SK-N-SH treated with all-trans-retinoic acid at 6 μM for 48 hours (cell line): ENCODE measurements around the gene COX4I1.

Experiments
- ATAC-seq: fragments of 200-7000 bp; cut with Tn5 transposase; 3 replicates; pipeline ENCODE4 v1.9.1; 2020; ENCODE audit warnings: mild to moderate bottlenecking, moderate library complexity
- BACH2 ChIP-seq: fragments of 250-450 bp; sonication (Bioruptor Pico); IDR thresholded peaks from 2 replicates; pipeline ENCODE4 v1.9.0; 2021; ENCODE audit warnings: mild to moderate bottlenecking, borderline replicate concordance
- CSDC2 ChIP-seq: fragments of 250-450 bp; sonication (Bioruptor Pico); IDR thresholded peaks from 2 replicates; pipeline ENCODE4 v1.5.0; 2020; ENCODE audit warnings: mild to moderate bottlenecking, moderate library complexity
- ESRRG ChIP-seq: fragments of 250-450 bp; sonication (Bioruptor Pico); IDR thresholded peaks from 2 replicates; pipeline ENCODE4 v1.6.1; 2021; ENCODE audit warnings: mild to moderate bottlenecking
- GLIS3 ChIP-seq: fragments of 250-450 bp; sonication (Bioruptor Pico); IDR thresholded peaks from 2 replicates; pipeline ENCODE4 v1.5.0; 2020; ENCODE audit warnings: mild to moderate bottlenecking, moderate library complexity
- ISL1 ChIP-seq: fragments of 250-450 bp; sonication (Bioruptor Pico); IDR thresholded peaks from 2 replicates; pipeline ENCODE4 v2.1.2; 2022; ENCODE audit warnings: mild to moderate bottlenecking, moderate library complexity
- PATZ1 ChIP-seq: fragments of 250-450 bp; sonication (Bioruptor Pico); IDR thresholded peaks from 2 replicates; pipeline ENCODE4 v1.8.0; 2020; ENCODE audit warnings: mild to moderate bottlenecking, moderate library complexity, borderline replicate concordance
- PPARA ChIP-seq: fragments of 250-450 bp; sonication (Bioruptor Pico); IDR thresholded peaks from 2 replicates; pipeline ENCODE4 v1.5.0; 2020; ENCODE audit warnings: mild to moderate bottlenecking, borderline replicate concordance
- RARB ChIP-seq: fragments of 250-450 bp; sonication (Bioruptor Pico); IDR thresholded peaks from 2 replicates; pipeline ENCODE4 v1.8.0; 2021; ENCODE audit warnings: mild to moderate bottlenecking, moderate library complexity
- SNAI2 ChIP-seq: fragments of 250-450 bp; sonication (Bioruptor Pico); IDR thresholded peaks from 2 replicates; pipeline ENCODE4 v1.5.0; 2020; ENCODE audit warnings: mild to moderate bottlenecking, moderate library complexity
- TCF4 ChIP-seq: fragments of 250-450 bp; sonication (Bioruptor Pico); IDR thresholded peaks from 2 replicates; pipeline ENCODE4 v1.8.0; 2021; ENCODE audit warnings: mild to moderate bottlenecking, moderate library complexity, borderline replicate concordance
- TOX ChIP-seq: fragments of 250-450 bp; sonication (Bioruptor Pico); IDR thresholded peaks from 2 replicates; pipeline ENCODE4 v1.8.0; 2021; ENCODE audit warnings: mild to moderate bottlenecking, moderate library complexity, borderline replicate concordance
- TSHZ2 ChIP-seq: fragments of 250-450 bp; sonication (Bioruptor Pico); IDR thresholded peaks from 2 replicates; pipeline ENCODE4 v1.5.0; 2020; ENCODE audit warnings: mild to moderate bottlenecking, moderate library complexity
- ZC3H10 ChIP-seq: fragments of 250-450 bp; sonication (Bioruptor Pico); IDR thresholded peaks from 2 replicates; pipeline ENCODE4 v1.5.1; 2021; ENCODE audit warnings: mild to moderate bottlenecking, moderate library complexity
- ZFP3 ChIP-seq: fragments of 250-450 bp; sonication (Bioruptor Pico); IDR thresholded peaks from 2 replicates; pipeline ENCODE4 v1.5.0; 2020; ENCODE audit warnings: mild to moderate bottlenecking, moderate library complexity
- ZFP30 ChIP-seq: fragments of 450-650 bp; formaldehyde crosslinking; IDR thresholded peaks from 2 replicates; pipeline ENCODE4 v1.5.0; 2022; ENCODE audit warnings: mild to moderate bottlenecking, moderate library complexity
- ZNF565 ChIP-seq: fragments of 450-650 bp; formaldehyde crosslinking; conservative IDR thresholded peaks from 2 replicates; pipeline ENCODE4 v1.5.0; 2020; ENCODE audit warnings: low read depth, mild to moderate bottlenecking, moderate library complexity
- ZNF70 ChIP-seq: fragments of 450-650 bp; formaldehyde crosslinking; IDR thresholded peaks from 2 replicates; pipeline ENCODE4 v1.5.0; 2020; ENCODE audit warnings: mild to moderate bottlenecking, moderate library complexity
- ZNF8 ChIP-seq: fragments of 450-650 bp; formaldehyde crosslinking; IDR thresholded peaks from 2 replicates; pipeline ENCODE4 v1.5.0; 2020; ENCODE audit warnings: mild to moderate bottlenecking, moderate library complexity
- TF ChIP-seq, protein P1 (sequence below): fragments of 250-450 bp; sonication (Bioruptor Pico); IDR thresholded peaks from 2 replicates; pipeline ENCODE4 v1.8.0; 2021; ENCODE audit warnings: low read depth, mild to moderate bottlenecking, moderate library complexity, borderline replicate concordance
- TF ChIP-seq, protein P2 (sequence below): fragments of 250-450 bp; sonication (Bioruptor Pico); IDR thresholded peaks from 2 replicates; pipeline ENCODE4 v1.5.1; 2021; ENCODE audit warnings: mild to moderate bottlenecking, moderate library complexity
- TF ChIP-seq, protein P3 (sequence below): fragments of 250-450 bp; sonication (Bioruptor Pico); IDR thresholded peaks from 2 replicates; pipeline ENCODE4 v1.5.1; 2020; ENCODE audit warnings: low read depth, mild to moderate bottlenecking, moderate library complexity

The COX4I1 gene

GRCh38 chr16:85781695-85782370 is 17.7 kb upstream of the COX4I1 start:
- peak; percentile 23; the same call in 1 of the 3 replicates for ATAC-seq
- no peak for TF ChIP-seq PPARA (CRISPR knock-in tag)
- no peak for TF ChIP-seq ZNF70 (CRISPR knock-in tag)
- TF ChIP-seq ZFP30 (CRISPR knock-in tag), result no peak
- TF ChIP-seq TSHZ2 (CRISPR knock-in tag), result no peak
- no peak for TF ChIP-seq ZC3H10 (CRISPR knock-in tag)
- no peak for TF ChIP-seq TCF4 (CRISPR knock-in tag)
- TF ChIP-seq GLIS3 (CRISPR knock-in tag), result no peak
- TF ChIP-seq, protein P1, sequence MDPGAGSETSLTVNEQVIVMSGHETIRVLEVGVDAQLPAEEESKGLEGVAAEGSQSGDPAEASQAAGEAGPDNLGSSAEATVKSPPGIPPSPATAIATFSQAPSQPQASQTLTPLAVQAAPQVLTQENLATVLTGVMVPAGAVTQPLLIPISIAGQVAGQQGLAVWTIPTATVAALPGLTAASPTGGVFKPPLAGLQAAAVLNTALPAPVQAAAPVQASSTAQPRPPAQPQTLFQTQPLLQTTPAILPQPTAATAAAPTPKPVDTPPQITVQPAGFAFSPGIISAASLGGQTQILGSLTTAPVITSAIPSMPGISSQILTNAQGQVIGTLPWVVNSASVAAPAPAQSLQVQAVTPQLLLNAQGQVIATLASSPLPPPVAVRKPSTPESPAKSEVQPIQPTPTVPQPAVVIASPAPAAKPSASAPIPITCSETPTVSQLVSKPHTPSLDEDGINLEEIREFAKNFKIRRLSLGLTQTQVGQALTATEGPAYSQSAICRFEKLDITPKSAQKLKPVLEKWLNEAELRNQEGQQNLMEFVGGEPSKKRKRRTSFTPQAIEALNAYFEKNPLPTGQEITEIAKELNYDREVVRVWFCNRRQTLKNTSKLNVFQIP (CRISPR knock-in tag), result no peak
- no peak for TF ChIP-seq BACH2
- TF ChIP-seq ZNF8 (CRISPR knock-in tag), result no peak
- no peak for TF ChIP-seq PATZ1 (CRISPR knock-in tag)
- no peak for TF ChIP-seq RARB (CRISPR knock-in tag)
- TF ChIP-seq ZNF565, result no peak
- TF ChIP-seq ISL1 (CRISPR knock-in tag), result no peak
- no peak for TF ChIP-seq ZFP3 (CRISPR knock-in tag)
- TF ChIP-seq, protein P2, sequence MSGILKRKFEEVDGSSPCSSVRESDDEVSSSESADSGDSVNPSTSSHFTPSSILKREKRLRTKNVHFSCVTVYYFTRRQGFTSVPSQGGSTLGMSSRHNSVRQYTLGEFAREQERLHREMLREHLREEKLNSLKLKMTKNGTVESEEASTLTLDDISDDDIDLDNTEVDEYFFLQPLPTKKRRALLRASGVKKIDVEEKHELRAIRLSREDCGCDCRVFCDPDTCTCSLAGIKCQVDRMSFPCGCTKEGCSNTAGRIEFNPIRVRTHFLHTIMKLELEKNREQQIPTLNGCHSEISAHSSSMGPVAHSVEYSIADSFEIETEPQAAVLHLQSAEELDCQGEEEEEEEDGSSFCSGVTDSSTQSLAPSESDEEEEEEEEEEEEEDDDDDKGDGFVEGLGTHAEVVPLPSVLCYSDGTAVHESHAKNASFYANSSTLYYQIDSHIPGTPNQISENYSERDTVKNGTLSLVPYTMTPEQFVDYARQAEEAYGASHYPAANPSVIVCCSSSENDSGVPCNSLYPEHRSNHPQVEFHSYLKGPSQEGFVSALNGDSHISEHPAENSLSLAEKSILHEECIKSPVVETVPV (CRISPR knock-in tag), result no peak
- TF ChIP-seq TOX (CRISPR knock-in tag), result no peak
- no peak for TF ChIP-seq SNAI2
- no peak for TF ChIP-seq CSDC2 (CRISPR knock-in tag)

- no peak for TF ChIP-seq GLIS3 (CRISPR knock-in tag)
- no peak for TF ChIP-seq CSDC2 (CRISPR knock-in tag)
- TF ChIP-seq ZFP3 (CRISPR knock-in tag), result no peak
- TF ChIP-seq, protein P2 (CRISPR knock-in tag), result no peak
- no peak for TF ChIP-seq ZFP30 (CRISPR knock-in tag)
- TF ChIP-seq BACH2, result no peak
- no peak for TF ChIP-seq ESRRG (CRISPR knock-in tag)
- no peak for TF ChIP-seq TCF4 (CRISPR knock-in tag)
- TF ChIP-seq ZC3H10 (CRISPR knock-in tag), result no peak
- TF ChIP-seq SNAI2, result no peak
- TF ChIP-seq ZNF70 (CRISPR knock-in tag), result no peak
- TF ChIP-seq, protein P3, sequence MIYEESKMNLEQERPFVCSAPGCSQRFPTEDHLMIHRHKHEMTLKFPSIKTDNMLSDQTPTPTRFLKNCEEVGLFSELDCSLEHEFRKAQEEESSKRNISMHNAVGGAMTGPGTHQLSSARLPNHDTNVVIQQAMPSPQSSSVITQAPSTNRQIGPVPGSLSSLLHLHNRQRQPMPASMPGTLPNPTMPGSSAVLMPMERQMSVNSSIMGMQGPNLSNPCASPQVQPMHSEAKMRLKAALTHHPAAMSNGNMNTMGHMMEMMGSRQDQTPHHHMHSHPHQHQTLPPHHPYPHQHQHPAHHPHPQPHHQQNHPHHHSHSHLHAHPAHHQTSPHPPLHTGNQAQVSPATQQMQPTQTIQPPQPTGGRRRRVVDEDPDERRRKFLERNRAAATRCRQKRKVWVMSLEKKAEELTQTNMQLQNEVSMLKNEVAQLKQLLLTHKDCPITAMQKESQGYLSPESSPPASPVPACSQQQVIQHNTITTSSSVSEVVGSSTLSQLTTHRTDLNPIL (CRISPR knock-in tag), result no peak
- no peak for TF ChIP-seq RARB (CRISPR knock-in tag)
- TF ChIP-seq ZNF565, result no peak
- no peak for TF ChIP-seq TSHZ2 (CRISPR knock-in tag)
- TF ChIP-seq PATZ1 (CRISPR knock-in tag), result no peak
- TF ChIP-seq, all 23 proteins: peak for 0
- ATAC-seq, result no peak
These were observed 17.0 kb upstream of the COX4I1 start for GRCh38 chr16:85782451-85782850.
